HAP-1 (cell line): ENCODE data around the gene ADM5.
"Not testable (repeated sequence)": the region's sequence is repeated elsewhere in the genome, so short reads cannot be mapped to it uniquely, and the experiment has no call there.

ENCODE experiments used
- DNase-seq, 2 experiments: peaks; one replicate each; pipeline ENCODE4 v3.0.0-alpha.2; 2016 to 2020; ENCODE audit warnings: low spot score in 2 of 2
- H3K27me3 ChIP-seq: fragments of 250-450 bp; sonication (Bioruptor Pico); 2 replicates; pipeline ENCODE4 v1.5.1; 2020; ENCODE audit warnings: low read depth, mild to moderate bottlenecking, moderate library complexity
- H3K36me3 ChIP-seq: fragments of 250-450 bp; sonication (Bioruptor Pico); replicated peaks from 2 replicates; pipeline ENCODE4 v1.5.1; 2020; ENCODE audit warnings: mild to moderate bottlenecking
- H3K4me1 ChIP-seq: fragments of 250-450 bp; sonication (Bioruptor Pico); 2 replicates; pipeline ENCODE4 v1.5.1; 2020; ENCODE audit warnings: mild to moderate bottlenecking
- H3K4me3 ChIP-seq: fragments of 250-450 bp; sonication (Bioruptor Pico); 2 replicates; pipeline ENCODE4 v1.5.1; 2020; ENCODE audit warnings: mild to moderate bottlenecking, moderate library complexity
- H3K9me3 ChIP-seq: fragments of 250-450 bp; sonication (Bioruptor Pico); 2 replicates; pipeline ENCODE4 v1.5.1; 2020; ENCODE audit warnings: mild to moderate bottlenecking, moderate library complexity
- in situ Hi-C: fragments of 300-500 bp; cut with MboI; formaldehyde crosslinking; loops from 3 replicates; pipeline ENCODE4 v1.14.3; 2020; ENCODE audit warnings: low sequenced_read_pairs, inconsistent platforms, mixed read lengths

ADM5 gene

GRCh38 chr19:49716154-49716553 is 26.8 kb downstream of the ADM5 start:
- Histone ChIP-seq H3K4me3 (no peak overlapping the region), H3K4me1 (peaks cover 11% of the 10 kb centered on the region), H3K9me3 (no peaks in the 10 kb centered on the region), H3K27me3 (no peaks in the 10 kb centered on the region), H3K36me3 (no peaks in the 10 kb centered on the region)
- in situ Hi-C loops, result no loop called here
- DNase-seq, result no peak

GRCh38 chr19:49718511-49718910 is 29.1 kb downstream of the ADM5 start:
- in situ Hi-C loops, result no loop called here
- Histone ChIP-seq H3K4me1 (peaks cover 7% of the 10 kb centered on the region), H3K27me3 (no peaks in the 10 kb centered on the region), H3K4me3 (no peak overlapping the region), H3K9me3 (no peaks in the 10 kb centered on the region), H3K36me3 (no peaks in the 10 kb centered on the region)
- no peak for DNase-seq

GRCh38 chr19:49718991-49719390 is 29.6 kb downstream of the ADM5 start:
- in situ Hi-C loops, result no loop called here
- no peaks in the 10 kb centered on the region for H3K36me3 ChIP-seq
- H3K9me3 ChIP-seq, result no peaks in the 10 kb centered on the region
- H3K4me3 ChIP-seq, result no peak overlapping the region
- H3K27me3 ChIP-seq, result no peaks in the 10 kb centered on the region
- DNase-seq, result no peak
- H3K4me1 ChIP-seq, result peaks cover 7% of the 10 kb centered on the region

GRCh38 chr19:49719420-49719819 is 30.0 kb downstream of the ADM5 start:
- in situ Hi-C loops, H3K4me3 ChIP-seq, H3K27me3 ChIP-seq, H3K4me1 ChIP-seq, H3K36me3 ChIP-seq, H3K9me3 ChIP-seq, DNase-seq: not testable (repeated sequence)

- H3K36me3 ChIP-seq, result no peaks in the 10 kb centered on the region
- no peaks in the 10 kb centered on the region for H3K27me3 ChIP-seq
- H3K9me3 ChIP-seq, result no peaks in the 10 kb centered on the region
- DNase-seq, result no peak
- in situ Hi-C loops, result no loop called here
- no peak overlapping the region for H3K4me3 ChIP-seq
- no peaks in the 10 kb centered on the region for H3K4me1 ChIP-seq
Observed at GRCh38 chr19:49727217-49728030, 38.0 kb downstream of the ADM5 start.

GRCh38 chr19:49730166-49730565 is 40.8 kb downstream of the ADM5 start:
- Histone ChIP-seq H3K4me3 (no peak overlapping the region), H3K9me3 (no peaks in the 10 kb centered on the region), H3K27me3 (no peaks in the 10 kb centered on the region), H3K4me1 (no peaks in the 10 kb centered on the region), H3K36me3 (no peaks in the 10 kb centered on the region)
- DNase-seq, result no peak
- in situ Hi-C loops, result no loop called here

- no peaks in the 10 kb centered on the region for H3K27me3 ChIP-seq
- in situ Hi-C loops, result no loop called here
- H3K9me3 ChIP-seq, result no peaks in the 10 kb centered on the region
- no peak for DNase-seq
- no peak overlapping the region for H3K4me3 ChIP-seq
- no peaks in the 10 kb centered on the region for H3K4me1 ChIP-seq
- H3K36me3 ChIP-seq, result no peaks in the 10 kb centered on the region
Observed at GRCh38 chr19:49738268-49738667, 48.9 kb downstream of the ADM5 start.

- in situ Hi-C loops, result no loop called here
- H3K27me3 ChIP-seq, result no peaks in the 10 kb centered on the region
- H3K4me1 ChIP-seq, result no peaks in the 10 kb centered on the region
- no peak overlapping the region for H3K4me3 ChIP-seq
- no peaks in the 10 kb centered on the region for H3K9me3 ChIP-seq
- H3K36me3 ChIP-seq, result no peaks in the 10 kb centered on the region
- no peak for DNase-seq
Observed at GRCh38 chr19:49739098-49739497, 49.7 kb downstream of the ADM5 start.

- H3K4me1 ChIP-seq, result no peaks in the 10 kb centered on the region
- H3K9me3 ChIP-seq, result no peaks in the 10 kb centered on the region
- in situ Hi-C loops, result no loop called here
- no peaks in the 10 kb centered on the region for H3K36me3 ChIP-seq
- H3K27me3 ChIP-seq, result no peaks in the 10 kb centered on the region
- DNase-seq, result no peak
- H3K4me3 ChIP-seq, result no peak overlapping the region
Observed at GRCh38 chr19:49739933-49740332, 50.5 kb downstream of the ADM5 start.
